GM19438 (cell line): Measurements from ENCODE around the gene TRMT10B.
"Not testable (repeated sequence)": the region's sequence is repeated elsewhere in the genome, so short reads cannot be mapped to it uniquely, and the experiment has no call there.

Experiments
- ATAC-seq: cut with Tn5 transposase; IDR thresholded peaks from one replicate; pipeline ENCODE4 v1.9.1; 2021; ENCODE audit warnings: low read depth; ENCODE audit not compliant: unreplicated experiment

TRMT10B gene

DNA sequence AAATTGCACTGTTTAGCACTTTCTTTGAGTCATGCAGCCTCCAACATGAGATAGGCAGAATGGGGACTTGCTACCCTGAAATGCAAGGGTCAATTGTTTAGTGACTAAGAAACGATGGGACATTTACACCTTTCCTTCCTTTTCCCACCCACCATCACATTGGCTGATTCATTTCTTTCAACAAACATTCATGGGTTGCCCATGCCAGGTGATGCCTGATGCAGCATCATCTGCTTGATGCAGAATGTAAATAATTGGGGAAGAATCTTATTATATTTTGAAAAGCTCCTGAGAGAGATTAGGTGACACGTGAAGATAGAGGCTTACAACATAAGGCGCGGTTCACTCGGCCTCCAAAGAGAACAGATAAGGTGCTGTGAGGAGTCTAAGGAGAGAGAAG, 4.5 kb upstream of the TRMT10B start:
- no peak for ATAC-seq

DNA sequence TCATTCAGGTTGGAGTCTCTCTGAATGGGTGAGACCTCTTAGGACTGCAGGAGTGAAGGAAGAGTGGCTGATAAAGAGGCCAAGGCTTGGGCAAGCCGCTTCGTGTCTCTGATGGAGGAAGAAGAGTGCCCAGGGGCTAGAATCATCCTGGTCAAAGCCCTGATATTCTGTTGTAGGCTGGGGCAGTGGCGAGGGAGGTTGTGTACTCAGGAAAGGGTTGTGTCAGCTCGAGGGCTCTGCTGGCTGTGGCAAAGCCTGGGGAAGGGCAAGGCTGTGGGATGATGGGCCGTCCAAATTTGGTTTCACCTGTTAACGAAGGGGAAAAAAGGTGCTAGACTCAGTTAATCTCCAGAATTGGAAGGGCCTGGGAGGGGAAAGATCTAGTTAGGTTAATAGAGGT, 2.4 kb upstream of the TRMT10B start:
- no peak for ATAC-seq

DNA sequence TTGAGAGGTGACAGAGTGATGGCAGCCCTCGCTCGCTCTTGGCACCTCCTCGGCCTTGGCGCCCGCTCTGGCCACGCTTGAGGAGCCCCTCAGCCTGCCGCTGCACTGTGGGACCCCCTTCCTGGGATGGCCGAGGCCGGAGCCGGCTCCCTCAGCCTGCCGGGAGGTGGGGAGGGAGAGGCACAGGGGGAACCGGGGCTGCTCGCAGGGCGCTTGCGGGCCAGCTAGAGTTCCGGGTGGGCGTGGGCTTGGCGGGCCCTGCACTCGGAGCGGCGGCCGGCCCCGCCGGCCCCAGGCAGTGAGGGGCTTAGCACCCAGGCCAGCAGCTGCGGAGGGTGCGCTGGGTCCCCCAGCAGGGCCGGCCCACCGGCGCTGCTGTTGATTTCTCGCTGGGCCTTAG, 1.9 kb upstream of the TRMT10B start:
- not testable (repeated sequence) for ATAC-seq

DNA sequence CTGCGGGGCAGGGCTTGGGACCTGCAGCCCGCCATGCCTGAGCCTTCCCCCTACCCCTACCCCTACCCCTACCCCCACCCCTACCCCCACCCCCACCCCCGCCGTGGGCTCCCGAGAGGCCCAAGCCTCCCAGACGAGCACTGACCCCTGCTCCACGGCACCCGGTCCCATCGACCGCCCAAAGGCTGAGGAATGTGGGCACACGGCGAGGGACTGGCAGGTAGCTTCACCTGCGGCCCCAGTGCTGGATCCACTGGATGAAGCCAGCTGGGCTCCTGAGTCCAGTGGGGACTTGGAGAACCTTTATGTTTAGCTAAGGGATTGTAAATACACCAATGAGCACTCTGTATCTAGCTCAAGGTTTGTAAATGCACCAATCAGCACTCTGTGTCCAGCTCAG, 1.5 kb upstream of the TRMT10B start:
- not testable (repeated sequence) for ATAC-seq

DNA sequence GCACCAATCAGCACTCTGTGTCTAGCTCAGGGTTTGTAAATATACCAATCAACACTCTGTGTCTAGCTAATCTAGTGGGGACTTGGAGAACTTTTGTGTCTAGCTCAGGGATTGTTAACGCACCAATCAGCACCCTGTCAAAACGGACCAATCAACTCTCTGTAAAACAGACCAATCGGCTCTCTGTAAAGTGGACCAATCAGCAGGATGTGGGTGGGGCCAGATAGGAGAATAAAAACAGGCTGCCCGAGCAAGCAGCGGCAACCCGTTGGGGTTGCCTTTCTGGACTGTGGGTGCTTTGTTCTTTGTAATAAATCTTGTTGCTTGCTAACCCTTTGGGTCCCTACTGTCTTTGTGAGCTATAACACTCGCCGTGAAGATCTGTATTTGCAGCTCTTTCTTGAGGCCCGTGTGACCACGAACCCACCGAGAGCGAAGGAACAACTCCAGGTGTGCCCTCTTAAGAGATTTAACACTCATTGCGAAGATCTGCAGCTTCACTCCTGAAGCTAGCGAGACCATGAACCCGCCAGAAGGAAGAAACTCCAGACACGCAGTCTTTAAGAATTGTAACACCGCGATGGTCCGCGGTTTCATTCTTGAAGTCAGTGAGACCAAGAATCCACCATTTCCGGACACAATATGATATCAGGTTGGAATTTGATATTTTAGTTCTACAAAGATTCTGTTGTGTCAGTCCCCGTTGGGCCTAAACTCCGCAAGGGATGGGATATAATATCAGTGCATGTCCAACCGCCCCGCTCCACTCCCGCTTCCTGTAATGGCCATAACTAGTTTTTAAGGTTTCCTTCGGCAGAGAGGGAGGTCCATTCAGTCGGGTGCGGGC, 740 bp upstream of the TRMT10B start:
- ATAC-seq, result no peak

DNA sequence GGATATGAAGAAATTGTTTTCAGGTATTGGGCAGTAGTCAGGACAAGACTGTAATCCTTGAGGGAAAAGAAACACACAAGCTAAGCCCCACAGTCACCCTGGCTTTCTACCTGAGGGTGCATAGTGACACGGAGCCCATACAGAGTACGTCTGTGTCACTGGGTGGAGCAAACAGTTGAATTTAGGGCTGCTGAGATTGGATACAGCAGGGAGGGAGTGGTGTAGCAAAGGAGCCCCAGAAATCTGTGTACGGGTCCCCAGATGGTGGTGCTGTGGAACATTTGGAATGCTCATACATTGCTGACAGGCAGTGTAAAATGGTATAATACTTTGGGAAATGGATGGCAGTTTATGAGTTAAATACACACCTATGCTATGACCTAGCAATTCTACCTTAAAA, 5.1 kb downstream of the TRMT10B start:
- no peak for ATAC-seq

DNA sequence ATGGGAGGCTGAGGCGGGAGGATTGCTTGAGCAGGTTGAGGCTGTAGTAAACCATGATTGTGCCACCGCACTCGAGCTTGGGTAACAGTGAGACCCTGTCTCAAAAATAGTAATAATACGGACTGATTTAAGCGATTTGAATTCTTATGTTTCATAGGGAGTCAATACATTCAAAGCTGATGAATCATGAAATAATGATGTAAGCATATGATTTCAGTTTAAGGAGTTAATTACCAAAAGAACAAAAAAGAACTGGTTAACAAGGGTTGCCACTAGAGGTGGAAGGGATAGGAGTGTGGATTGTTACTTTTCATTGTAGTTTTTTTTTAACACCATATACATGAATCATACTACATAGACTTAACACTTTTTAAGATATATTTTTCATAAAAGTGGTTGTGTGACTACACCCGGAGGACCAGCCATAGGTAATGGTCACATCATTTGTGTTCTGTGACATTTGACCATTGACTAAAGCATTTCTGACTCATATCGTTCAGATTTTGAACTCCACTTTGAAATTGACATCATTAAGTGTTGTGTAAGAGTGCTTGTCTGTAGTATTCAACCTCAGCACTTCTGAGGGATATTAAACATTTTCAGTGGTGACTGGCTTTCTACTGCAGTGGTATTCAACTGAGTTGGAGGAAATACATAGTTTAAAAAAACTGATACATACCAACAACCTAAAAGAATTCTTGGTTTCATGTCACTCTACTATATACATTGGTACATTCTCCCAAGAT, 7.0 kb downstream of the TRMT10B start:
- ATAC-seq, result no peak

DNA sequence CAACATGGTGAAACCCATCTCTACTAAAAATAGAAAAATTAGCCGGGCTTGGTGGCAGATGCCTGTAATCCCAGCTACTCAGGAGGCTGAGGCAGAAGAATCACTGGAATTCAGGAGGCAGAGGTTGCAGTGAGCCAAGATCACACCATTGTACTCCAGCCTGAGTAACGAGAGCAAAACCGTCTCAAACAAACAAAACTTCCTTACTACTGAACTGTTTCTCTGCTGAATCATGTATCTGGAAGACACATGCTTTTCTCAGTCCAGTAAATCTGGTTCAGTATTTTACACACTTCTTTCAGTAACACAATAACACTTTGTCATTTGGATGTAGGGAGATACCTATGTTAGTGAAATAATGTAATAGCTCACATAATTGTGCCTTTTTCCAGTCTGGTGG, 7.9 kb downstream of the TRMT10B start:
- no peak for ATAC-seq

DNA sequence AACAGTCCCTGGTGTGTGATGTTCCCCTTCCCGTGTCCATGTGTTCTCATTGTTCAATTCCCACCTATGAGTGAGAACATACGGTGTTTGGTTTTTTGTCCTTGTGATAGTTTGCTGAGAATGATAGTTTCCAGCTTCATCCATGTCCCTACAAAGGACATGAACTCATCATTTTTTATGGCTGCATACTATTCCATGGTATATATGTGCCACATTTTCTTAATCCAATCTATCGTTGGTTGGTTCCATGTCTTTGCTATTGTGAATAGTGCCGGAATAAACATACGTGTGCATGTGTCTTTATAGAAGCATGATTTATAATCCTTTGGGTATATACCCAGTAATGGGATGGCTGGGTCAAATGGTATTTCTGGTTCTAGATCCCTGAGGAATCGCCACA, 11.7 kb downstream of the TRMT10B start:
- not testable (repeated sequence) for ATAC-seq

DNA sequence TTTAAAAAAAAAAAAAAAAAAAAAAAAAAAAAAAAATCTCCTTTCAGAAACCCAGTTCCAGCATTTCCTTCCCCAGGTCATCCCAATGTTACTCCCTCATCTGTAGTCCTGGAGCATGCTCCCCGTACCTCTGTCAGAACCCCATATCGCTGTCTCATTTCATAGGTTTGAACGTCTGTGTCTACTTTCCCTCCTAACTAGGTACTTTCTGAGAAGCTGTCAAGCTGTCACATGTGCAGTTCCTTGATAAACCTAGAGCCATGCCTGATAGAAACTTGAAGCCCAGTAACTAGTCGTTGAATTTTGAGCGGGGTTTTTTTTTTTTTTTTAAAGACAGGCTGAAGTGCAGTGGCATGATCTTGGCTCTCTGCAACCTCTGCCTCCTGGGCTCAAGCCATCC, 15.7 kb downstream of the TRMT10B start:
- no peak for ATAC-seq

DNA sequence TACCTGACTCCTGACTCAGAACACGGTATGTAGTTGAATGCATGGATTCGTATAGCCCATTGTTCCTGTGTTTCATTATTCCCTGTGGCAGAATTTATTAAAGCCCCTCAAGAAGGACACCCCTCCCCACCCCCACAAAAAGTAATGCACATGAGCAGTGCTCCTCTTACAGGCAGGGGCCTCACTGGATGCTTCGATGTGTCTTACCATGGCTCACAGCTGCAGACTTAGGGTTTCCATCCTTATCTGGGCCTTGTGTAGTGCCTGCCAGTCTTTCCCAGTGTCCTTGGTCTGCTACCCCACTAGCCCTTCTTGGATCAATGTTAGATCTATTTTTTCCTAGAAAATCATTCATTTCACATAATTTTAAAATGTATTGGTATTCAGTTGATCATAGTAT, 16.4 kb downstream of the TRMT10B start:
- ATAC-seq, result no peak

DNA sequence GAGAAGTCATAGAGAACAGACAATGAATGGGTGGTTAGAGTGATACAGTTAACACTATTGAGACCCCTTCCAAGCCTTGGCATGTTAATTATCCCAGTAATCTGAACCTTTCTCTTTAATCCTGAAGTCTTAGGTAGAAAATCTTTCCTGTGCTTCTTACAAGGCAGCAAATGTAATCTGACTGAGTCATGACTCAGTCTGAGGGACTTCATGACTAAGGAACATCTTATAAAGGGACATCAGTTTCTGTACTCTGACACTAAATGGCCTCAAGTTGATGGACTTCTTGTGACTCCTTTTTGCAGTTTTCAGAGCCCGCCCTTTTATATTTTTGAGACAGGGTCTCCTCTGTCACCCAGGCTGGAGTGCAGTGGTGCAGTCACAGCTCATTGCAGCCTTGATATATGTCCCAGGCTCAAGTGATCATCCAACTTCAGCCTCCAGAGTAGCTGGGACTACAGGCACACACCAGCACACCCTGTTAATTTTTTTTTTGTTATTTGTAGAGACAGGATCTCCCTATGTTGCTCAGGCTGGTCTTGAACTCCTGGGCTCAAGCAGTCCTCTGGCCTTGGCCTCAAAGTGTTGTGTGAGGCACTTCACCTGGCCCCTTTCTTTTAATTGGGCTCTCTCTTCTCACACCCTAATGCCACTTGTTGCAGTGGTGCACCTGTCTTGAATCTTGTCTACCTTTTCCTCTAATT, 21.8 kb downstream of the TRMT10B start:
- no peak for ATAC-seq

DNA sequence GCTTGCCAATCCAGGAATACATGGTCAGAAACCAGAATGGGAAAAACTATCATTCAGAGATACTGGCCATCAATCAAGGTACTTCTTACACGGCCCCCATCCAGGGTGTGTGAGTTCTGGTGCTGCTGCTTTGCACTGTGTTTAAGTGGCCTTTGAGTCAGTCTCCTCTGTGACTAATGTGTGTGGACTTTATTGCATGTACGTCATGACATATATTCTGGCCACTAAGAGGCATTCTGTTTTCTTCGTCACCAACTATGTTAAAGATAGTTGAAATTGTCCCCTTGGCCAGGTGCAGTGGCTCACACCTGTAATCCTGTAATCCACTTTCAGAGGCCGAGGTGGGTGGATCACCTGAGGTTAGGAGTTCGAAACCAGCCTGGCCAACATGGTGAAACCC, 22.7 kb downstream of the TRMT10B start:
- no peak for ATAC-seq

DNA sequence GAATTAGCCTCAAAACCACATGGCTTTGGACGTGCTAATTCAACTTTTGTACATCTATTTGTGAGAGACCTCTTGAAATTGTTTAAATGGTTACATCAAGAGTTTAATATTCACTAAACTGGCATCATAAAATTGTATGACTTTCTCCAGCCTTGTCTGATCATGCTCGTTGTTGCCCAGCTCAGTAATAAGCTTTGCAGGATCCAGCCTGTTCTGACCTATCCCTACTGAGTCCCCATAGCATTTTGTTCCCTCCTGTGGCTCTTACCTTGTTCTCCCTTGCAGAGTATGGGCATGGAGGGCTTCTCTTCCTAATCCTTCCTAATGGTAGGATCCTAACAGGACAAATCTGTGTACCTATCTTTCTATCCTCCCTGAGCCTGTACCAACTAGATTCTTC, 24.9 kb downstream of the TRMT10B start:
- ATAC-seq, result no peak

DNA sequence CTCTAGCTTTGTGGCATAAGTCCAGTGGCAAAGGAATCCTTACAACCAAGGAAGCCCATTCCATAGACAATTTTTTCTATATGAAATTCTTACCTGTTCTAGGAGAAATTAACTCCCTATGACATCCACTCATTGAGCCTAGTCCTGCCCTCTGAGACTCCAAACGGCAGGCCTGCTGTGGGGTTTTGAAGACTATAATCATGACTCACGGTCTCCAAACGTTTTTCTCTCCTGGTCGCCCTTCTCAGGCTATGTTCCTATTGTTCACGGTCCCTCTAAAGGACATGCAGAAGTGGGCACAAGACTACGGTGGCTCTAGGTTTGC, 30.6 kb downstream of the TRMT10B start:
- ATAC-seq, result no peak

DNA sequence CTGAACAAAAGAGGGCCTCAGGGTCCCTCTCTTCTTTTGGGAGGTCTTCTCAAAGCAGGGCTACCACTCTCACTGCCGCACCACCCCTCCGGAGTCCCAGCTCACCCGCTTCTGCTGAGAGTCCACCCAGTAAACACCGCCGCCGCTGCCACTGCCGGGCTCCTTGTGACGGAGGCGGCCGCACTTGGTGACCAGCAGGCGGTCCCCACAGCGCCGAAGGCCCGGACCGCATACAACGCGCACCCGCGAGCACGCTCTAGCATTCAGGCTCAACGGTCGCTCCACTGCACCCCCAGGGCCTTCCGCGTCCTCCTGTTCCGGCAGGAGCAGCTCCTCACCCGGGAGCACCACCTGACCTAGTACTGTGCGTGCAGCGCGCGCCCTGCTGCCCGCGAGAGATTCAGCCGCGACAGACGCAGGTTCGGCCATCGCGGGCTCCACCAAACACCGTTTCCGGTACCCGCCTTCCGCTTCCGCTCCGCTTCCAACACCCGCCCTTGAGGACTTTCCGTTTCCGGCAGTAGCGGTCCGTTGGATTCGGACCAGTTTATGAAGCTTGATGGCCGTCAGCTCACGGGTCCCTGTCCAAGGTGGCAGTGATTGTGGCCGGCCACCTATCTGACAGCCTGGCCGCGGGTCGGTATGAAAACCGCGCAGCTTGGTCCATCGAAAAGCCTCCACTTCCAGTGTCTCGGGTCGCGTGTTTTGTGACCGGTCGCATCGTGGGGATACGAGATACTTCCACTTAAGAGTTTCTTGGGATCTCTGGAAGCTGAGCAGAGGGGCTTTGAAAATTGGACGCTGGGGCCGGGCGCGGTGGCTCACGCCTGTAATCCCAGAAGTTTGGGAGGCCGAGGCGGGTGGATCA, 31.2 kb downstream of the TRMT10B start, which contains the start of gene EXOSC3:
EXOSC3 (minus strand) TSS at position 449 of the 868 bp plus-strand sequence; CDS start at position 429, 20 bp downstream.
- ATAC-seq, result peak; percentile 85

DNA sequence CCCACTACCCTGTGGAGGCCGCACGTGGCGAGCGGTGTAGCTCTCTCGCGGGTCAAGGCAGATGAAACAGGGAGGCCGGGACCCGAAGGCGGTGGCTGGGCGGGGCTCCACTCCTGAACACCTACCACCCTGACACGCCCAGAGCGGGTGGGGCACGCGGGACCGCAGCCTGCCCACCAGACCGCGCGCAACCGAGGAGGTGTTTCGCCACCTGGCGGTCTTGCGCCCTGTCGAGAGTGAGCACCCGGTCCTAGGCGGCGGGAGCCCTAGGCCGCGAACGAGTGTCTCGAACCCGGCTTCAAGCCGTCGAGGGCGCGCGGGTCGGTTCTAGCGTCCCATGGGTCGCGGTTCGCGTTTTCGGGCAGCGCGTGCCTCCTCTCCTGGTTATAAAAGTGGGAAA, 33.5 kb downstream of the TRMT10B start:
- no peak for ATAC-seq

DNA sequence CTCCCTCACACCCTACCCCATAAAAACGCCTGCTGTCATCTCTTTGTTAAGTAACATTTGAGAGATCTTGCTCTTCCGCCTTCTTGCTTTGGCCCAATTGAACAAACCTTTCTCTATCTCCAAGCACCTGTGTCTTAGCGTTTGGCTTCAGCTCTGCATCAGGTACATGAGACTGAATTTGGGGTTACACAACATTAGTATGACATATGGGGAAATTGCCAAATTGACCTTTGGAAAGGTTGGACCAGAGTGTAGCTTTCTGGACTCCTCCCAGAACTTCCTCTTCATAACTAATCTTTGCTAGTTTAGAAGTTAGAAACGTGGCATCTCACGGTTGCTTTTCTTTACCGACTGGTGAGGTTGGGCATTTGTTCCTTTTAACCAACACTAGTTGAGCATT, 34.7 kb downstream of the TRMT10B start:
- ATAC-seq, result no peak

DNA sequence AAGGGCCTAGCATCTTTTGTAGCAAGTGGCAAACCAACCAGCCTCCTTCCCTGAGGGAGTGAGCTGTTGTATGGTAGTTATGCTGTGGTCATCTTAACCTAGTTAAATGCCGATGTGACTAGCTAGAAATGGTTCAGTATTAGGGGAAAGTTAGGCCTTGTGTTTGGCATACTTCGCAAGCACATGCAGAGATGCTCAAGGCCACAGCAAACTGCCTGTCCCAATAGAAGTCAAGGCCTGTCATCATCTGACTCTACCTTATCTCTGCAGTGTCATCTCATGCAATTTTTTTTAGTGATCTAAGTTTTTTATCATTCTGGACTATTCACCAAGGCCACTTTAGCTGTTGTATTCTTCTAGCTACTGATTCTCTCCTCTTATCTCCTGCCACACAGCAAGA, 36.5 kb downstream of the TRMT10B start:
- no peak for ATAC-seq

DNA sequence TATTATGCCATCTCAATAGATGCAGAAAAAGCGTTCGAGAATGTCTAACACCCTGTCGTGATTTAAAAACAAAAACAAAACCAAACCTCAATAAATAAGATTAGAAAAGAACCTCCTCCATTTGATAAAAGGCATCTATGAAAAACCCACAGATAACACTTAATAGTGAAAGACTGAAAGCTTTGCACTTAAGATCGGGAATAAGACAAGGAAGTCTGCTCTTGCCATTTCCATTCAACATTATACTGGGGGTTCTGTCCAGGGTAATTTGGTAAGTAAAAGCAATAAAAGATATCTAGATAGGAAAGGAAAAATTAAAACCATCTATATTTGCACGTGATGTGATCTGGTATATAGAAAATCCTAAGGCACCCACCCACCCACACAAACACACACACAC, 38.5 kb downstream of the TRMT10B start:
- ATAC-seq, result no peak

DNA sequence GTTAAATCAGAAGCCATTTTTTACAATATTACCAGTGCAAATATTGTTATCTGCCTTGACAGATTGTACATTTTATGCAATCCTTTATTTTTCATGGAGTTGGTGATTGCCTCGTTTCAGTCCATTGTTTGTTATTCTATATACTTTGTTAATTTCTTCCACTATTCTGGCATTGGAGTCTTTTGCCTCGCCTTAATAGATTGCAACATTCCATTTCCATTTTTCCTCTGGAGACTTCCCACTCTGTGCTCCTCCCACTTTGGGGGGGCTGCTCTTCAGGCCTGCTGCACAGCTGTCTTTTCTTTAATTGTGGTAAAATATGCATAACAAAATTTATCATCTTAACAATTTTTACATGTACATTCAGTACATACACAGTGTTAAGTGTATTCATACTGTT, 42.6 kb downstream of the TRMT10B start:
- no peak for ATAC-seq
